Type B pancreatic cell (in vitro differentiated cells): ENCODE measurements around the gene ZDHHC8. TPM values are rescaled to one million over a fixed set of nuclear protein-coding genes. Genes with fewer than 3 reads are reported as not detected.

ENCODE experiments used
- DNase-seq: peaks from one replicate; pipeline ENCODE4 v3.0.0; 2021; ENCODE audit warnings: mixed read lengths; ENCODE audit not compliant: unreplicated experiment; ENCODE audit errors: extremely low spot score
- H3K27ac Mint-ChIP-seq: 2 replicates; pipeline ENCODE4 v1.8.0; 2021; ENCODE audit warnings: mild to moderate bottlenecking, mixed read lengths
- H3K27me3 Mint-ChIP-seq: 2 replicates; pipeline ENCODE4 v1.8.0; 2021; ENCODE audit warnings: mixed read lengths
- H3K36me3 Mint-ChIP-seq: 2 replicates; pipeline ENCODE4 v1.8.0; 2021; ENCODE audit warnings: mixed read lengths
- H3K4me1 Mint-ChIP-seq: one replicate; pipeline ENCODE4 v1.8.0; 2021; ENCODE audit warnings: mixed read lengths; ENCODE audit not compliant: unreplicated experiment
- H3K4me3 Mint-ChIP-seq: 2 replicates; pipeline ENCODE4 v1.8.0; 2021; ENCODE audit warnings: mild to moderate bottlenecking, mixed read lengths
- H3K9me3 Mint-ChIP-seq: 2 replicates; pipeline ENCODE4 v1.8.0; 2021; ENCODE audit warnings: mixed read lengths
- CTCF ChIP-seq: fragments of 200-600 bp; sonication (generic); conservative IDR thresholded peaks from 2 replicates; pipeline ENCODE4 v1.5.0; 2021; ENCODE audit warnings: antibody characterized with exemption, mild to moderate bottlenecking
- total RNA-seq: library from RNA; stranded (reverse); gene quantifications from 2 replicates; pipeline ENCODE4 v1.2.1, GENCODE V29; 2021; ENCODE audit warnings: low replicate concordance

Gene ZDHHC8
- total RNA-seq, 1 donor from 2014 or later = 73.6 TPM

- no peak for DNase-seq
- peaks cover 8% of the 10 kb centered on the region for H3K4me1 Mint-ChIP-seq
- no peak overlapping the region for H3K27ac Mint-ChIP-seq
- no peaks in the 10 kb centered on the region for H3K36me3 Mint-ChIP-seq
- no peak overlapping the region for H3K4me3 Mint-ChIP-seq
- peak; percentile 43 for TF ChIP-seq CTCF
- no peaks in the 10 kb centered on the region for H3K27me3 Mint-ChIP-seq
- no peaks in the 10 kb centered on the region for H3K9me3 Mint-ChIP-seq
These were observed 23.1 kb downstream of the ZDHHC8 start for GRCh38 chr22:20154602-20155187.

GRCh38 chr22:20155330-20156041, 23.9 kb downstream of the ZDHHC8 start:
- no peak overlapping the region for H3K4me3 Mint-ChIP-seq
- H3K27me3 Mint-ChIP-seq = no peaks in the 10 kb centered on the region
- no peaks in the 10 kb centered on the region for H3K9me3 Mint-ChIP-seq
- H3K36me3 Mint-ChIP-seq = no peaks in the 10 kb centered on the region
- no peak for TF ChIP-seq CTCF
- no peak overlapping the region for H3K27ac Mint-ChIP-seq
- no peak for DNase-seq
- peaks cover 8% of the 10 kb centered on the region for H3K4me1 Mint-ChIP-seq

GRCh38 chr22:20156042-20156389, 24.4 kb downstream of the ZDHHC8 start:
- Mint-ChIP-seq H3K36me3 (no peaks in the 10 kb centered on the region), H3K27me3 (no peaks in the 10 kb centered on the region), H3K27ac (no peak overlapping the region), H3K4me3 (no peak overlapping the region), H3K9me3 (no peaks in the 10 kb centered on the region), H3K4me1 (peaks cover 8% of the 10 kb centered on the region)
- no peak for DNase-seq
- TF ChIP-seq CTCF = no peak

- Mint-ChIP-seq H3K27ac (no peak overlapping the region), H3K36me3 (no peaks in the 10 kb centered on the region), H3K9me3 (no peaks in the 10 kb centered on the region), H3K27me3 (no peaks in the 10 kb centered on the region), H3K4me1 (peaks cover 8% of the 10 kb centered on the region), H3K4me3 (no peak overlapping the region)
- peak; percentile 99 for TF ChIP-seq CTCF
- DNase-seq = peak; percentile 93
These were observed 25.2 kb downstream of the ZDHHC8 start for GRCh38 chr22:20156611-20157429.

GRCh38 chr22:20157430-20158183, 26.0 kb downstream of the ZDHHC8 start:
- H3K27me3 Mint-ChIP-seq = no peaks in the 10 kb centered on the region
- TF ChIP-seq CTCF = no peak
- no peak overlapping the region for H3K27ac Mint-ChIP-seq
- no peaks in the 10 kb centered on the region for H3K9me3 Mint-ChIP-seq
- H3K4me3 Mint-ChIP-seq = no peak overlapping the region
- no peaks in the 10 kb centered on the region for H3K36me3 Mint-ChIP-seq
- H3K4me1 Mint-ChIP-seq = peaks cover 8% of the 10 kb centered on the region
- DNase-seq = no peak
